ENCODE measurements around the gene LRP1.

- TF ChIP-seq CTCF (IDR thresholded peaks at IDR 0.05; ENCODE audit: low read depth, low read length) (no peak), EZH2phosphoT487 (IDR thresholded peaks at IDR 0.05; ENCODE audit: low read depth) (no peak)
These were observed 80.5 kb downstream of the LRP1 start for GRCh38 chr12:57208631-57209282.

Data from OCI-LY3 (cell line).